Stimulated activated memory B cell treated with anti-CD40 and anti-IgM and Interleukin-4, amounts not matched to agents 10 μg/mL and 1 μg/mL and 100 μg/mL, for 72 hours (primary cell): ENCODE measurements around the gene PRSS48.
"Not testable (repeated sequence)": the region's sequence is repeated elsewhere in the genome, so short reads cannot be mapped to it uniquely, and the experiment has no call there.

ENCODE experiments used
- ATAC-seq: fragments of 150-1000 bp; cut with Tn5 transposase; 2 replicates; pipeline ENCODE4 v1.10.0; 2021
- H3K27ac Mint-ChIP-seq: one replicate; pipeline ENCODE4 v1.8.0; 2022; ENCODE audit warnings: mild to moderate bottlenecking, mixed read lengths
- H3K27me3 Mint-ChIP-seq: one replicate; pipeline ENCODE4 v1.8.0; 2022; ENCODE audit warnings: mixed read lengths
- H3K36me3 Mint-ChIP-seq: one replicate; pipeline ENCODE4 v1.8.0; 2022; ENCODE audit warnings: mixed read lengths
- H3K4me1 Mint-ChIP-seq: one replicate; pipeline ENCODE4 v1.8.0; 2022; ENCODE audit warnings: mixed read lengths
- H3K4me3 Mint-ChIP-seq: one replicate; pipeline ENCODE4 v1.8.0; 2022; ENCODE audit warnings: mild to moderate bottlenecking, moderate library complexity, mixed read lengths
- H3K9me3 Mint-ChIP-seq: one replicate; pipeline ENCODE4 v1.8.0; 2022; ENCODE audit warnings: mixed read lengths

The PRSS48 gene

GRCh38 chr4:151276787-151277562, at the start of gene PRSS48:
TSS of gene PRSS48 (plus strand) at chr4:151277161. CDS start at chr4:151277173, 12 bp downstream.
- Mint-ChIP-seq H3K36me3 (no peaks in the 10 kb centered on the region), H3K4me3 (no peak within 1 kb of the TSS), H3K4me1 (no peaks in the 10 kb centered on the region), H3K27me3 (peaks cover 14% of the 10 kb centered on the region), H3K27ac (no peak within 1 kb of the TSS), H3K9me3 (no peaks in the 10 kb centered on the region)
- ATAC-seq, result peak; percentile 22

- Mint-ChIP-seq H3K27me3 (peaks cover 32% of the 10 kb centered on the region), H3K4me3 (no peak overlapping the region), H3K4me1 (no peaks in the 10 kb centered on the region), H3K9me3 (peaks cover 5% of the 10 kb centered on the region), H3K36me3 (no peaks in the 10 kb centered on the region), H3K27ac (no peak overlapping the region)
- ATAC-seq, result no peak
These were observed 49.8 kb upstream of the PRSS48 start for GRCh38 chr4:151227172-151227571.

- no peak overlapping the region for H3K4me3 Mint-ChIP-seq
- no peak for ATAC-seq
- H3K9me3 Mint-ChIP-seq, result peaks cover 5% of the 10 kb centered on the region
- peaks cover 29% of the 10 kb centered on the region for H3K27me3 Mint-ChIP-seq
- no peaks in the 10 kb centered on the region for H3K4me1 Mint-ChIP-seq
- no peak overlapping the region for H3K27ac Mint-ChIP-seq
- H3K36me3 Mint-ChIP-seq, result no peaks in the 10 kb centered on the region
These were observed 49.2 kb upstream of the PRSS48 start for GRCh38 chr4:151227731-151228130.

DNA sequence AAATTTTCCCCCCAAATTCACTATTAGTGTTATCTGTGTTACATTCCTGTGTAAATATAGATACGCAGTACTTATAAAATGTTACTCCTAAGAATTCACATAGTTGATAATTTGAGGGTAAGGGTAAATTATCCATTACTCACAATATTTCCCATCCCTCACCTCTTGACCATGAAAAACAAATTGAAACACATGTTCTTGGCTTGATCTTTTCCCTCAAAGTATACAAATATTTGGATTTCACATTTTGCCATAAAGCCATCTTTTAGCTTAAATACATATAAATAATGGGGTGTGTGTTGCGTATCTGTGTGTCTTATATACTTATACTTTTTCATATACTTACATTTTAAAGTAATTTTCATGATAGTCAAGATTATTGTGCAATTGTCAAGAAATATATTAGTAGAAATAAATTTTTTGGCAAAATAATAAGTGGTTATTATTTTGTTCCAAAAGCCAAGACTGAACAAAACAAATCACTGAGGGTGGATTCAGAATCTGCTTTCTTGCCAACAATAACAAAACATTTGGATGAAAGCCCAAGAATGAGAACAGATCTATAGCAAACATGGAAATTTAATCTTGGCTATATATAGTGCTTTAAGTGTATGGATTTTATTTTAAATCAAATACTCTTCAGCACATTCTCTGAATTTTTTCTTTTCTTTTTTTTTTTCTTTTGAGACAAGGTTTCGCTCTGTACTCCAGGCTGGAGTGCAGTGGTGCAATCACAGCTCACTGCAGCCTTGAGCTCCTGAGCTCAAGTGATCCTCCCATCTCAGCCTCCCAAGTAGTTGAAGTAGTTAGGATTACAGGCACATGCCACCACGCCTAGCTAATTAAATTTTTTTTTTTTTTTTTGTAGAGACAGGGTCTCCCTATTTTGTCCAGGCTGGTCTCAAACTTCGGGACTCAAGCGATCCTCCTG, 48.5 kb upstream of the PRSS48 start:
- Mint-ChIP-seq H3K36me3 (no peaks in the 10 kb centered on the region), H3K4me1 (no peaks in the 10 kb centered on the region), H3K27ac (no peak overlapping the region), H3K9me3 (peaks cover 5% of the 10 kb centered on the region), H3K4me3 (no peak overlapping the region), H3K27me3 (peaks cover 22% of the 10 kb centered on the region)
- no peak for ATAC-seq

GRCh38 chr4:151231915-151232595, 44.9 kb upstream of the PRSS48 start:
- H3K27me3 Mint-ChIP-seq, result peaks cover 10% of the 10 kb centered on the region
- no peak for ATAC-seq
- no peak overlapping the region for H3K4me3 Mint-ChIP-seq
- H3K36me3 Mint-ChIP-seq, result no peaks in the 10 kb centered on the region
- no peak overlapping the region for H3K27ac Mint-ChIP-seq
- no peaks in the 10 kb centered on the region for H3K4me1 Mint-ChIP-seq
- peaks cover 5% of the 10 kb centered on the region for H3K9me3 Mint-ChIP-seq

DNA sequence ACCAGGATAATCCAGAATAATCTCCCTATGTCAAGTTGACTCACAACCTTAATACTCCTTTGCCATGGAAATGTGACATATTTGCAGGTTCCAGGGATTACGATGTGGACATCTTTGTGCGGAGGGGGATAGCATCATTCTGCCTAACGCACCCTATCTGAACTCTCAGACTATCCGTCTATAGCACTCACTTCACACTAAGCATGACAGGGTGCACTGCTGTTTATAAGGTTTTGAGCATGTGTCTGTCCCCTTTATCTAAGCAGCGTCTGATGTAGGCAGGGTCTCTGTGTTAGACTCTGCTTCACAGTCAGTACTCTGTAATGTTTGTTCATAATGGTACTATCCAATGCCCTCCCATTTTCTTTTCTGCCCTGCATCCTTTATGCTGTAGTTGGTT, 43.4 kb upstream of the PRSS48 start:
- Mint-ChIP-seq H3K27me3 (peaks cover 10% of the 10 kb centered on the region), H3K9me3 (peaks cover 5% of the 10 kb centered on the region), H3K27ac (no peak overlapping the region), H3K4me1 (no peaks in the 10 kb centered on the region), H3K4me3 (no peak overlapping the region), H3K36me3 (no peaks in the 10 kb centered on the region)
- no peak for ATAC-seq

GRCh38 chr4:151235373-151235772, 41.6 kb upstream of the PRSS48 start:
- peaks cover 10% of the 10 kb centered on the region for H3K27me3 Mint-ChIP-seq
- not testable (repeated sequence) for H3K36me3 Mint-ChIP-seq, H3K27ac Mint-ChIP-seq, ATAC-seq, H3K4me3 Mint-ChIP-seq, H3K9me3 Mint-ChIP-seq, H3K4me1 Mint-ChIP-seq

DNA sequence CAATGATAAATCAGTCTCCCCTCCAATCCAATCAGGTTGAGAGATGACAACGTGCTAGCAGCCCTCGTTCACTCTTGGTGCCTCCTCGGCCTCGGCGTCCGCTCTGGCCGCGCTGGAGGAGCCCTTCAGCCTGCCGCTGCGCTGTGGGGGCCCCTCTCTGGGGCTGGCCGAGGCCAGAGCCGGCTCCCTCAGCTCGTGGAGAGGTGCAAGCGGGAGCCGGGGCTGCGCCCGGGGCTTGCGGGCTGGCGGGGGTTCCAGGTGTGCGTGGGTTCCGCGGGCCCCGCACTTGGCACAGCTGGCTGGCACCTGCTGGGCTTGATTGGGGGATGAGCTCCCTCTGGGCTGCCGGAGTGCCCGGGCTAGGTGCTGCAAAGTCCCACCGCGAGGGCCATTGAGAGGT, 40.9 kb upstream of the PRSS48 start:
- H3K27me3 Mint-ChIP-seq, result peaks cover 10% of the 10 kb centered on the region
- no peak for ATAC-seq
- no peak overlapping the region for H3K27ac Mint-ChIP-seq
- no peaks in the 10 kb centered on the region for H3K4me1 Mint-ChIP-seq
- no peak overlapping the region for H3K4me3 Mint-ChIP-seq
- H3K9me3 Mint-ChIP-seq, result no peaks in the 10 kb centered on the region
- H3K36me3 Mint-ChIP-seq, result no peaks in the 10 kb centered on the region

DNA sequence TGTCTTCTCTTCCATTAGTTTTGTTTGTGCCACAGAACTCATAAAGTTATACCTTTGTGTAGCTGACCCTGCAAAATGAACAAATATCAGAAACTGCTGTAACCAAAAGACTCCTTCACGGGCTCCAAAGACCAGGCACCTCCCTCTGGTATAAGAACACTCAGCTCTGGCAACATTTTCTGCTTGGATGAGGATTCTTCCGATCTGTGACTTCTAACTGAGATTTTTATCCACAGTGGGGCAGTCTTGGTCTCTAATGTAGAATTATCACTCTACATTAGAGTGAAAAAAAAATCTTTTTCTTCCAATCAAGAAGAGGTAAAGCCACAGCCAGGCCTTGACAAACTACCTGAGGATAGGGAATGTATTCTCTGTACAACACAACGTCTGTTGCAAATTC, 38.5 kb upstream of the PRSS48 start:
- Mint-ChIP-seq H3K9me3 (no peaks in the 10 kb centered on the region), H3K27me3 (peaks cover 10% of the 10 kb centered on the region), H3K27ac (no peak overlapping the region), H3K4me3 (no peak overlapping the region), H3K36me3 (no peaks in the 10 kb centered on the region), H3K4me1 (no peaks in the 10 kb centered on the region)
- no peak for ATAC-seq

GRCh38 chr4:151239608-151240007, 37.4 kb upstream of the PRSS48 start:
- Mint-ChIP-seq H3K9me3 (no peaks in the 10 kb centered on the region), H3K27ac (no peak overlapping the region), H3K27me3 (peaks cover 10% of the 10 kb centered on the region), H3K4me1 (no peaks in the 10 kb centered on the region), H3K36me3 (no peaks in the 10 kb centered on the region), H3K4me3 (no peak overlapping the region)
- ATAC-seq, result no peak

DNA sequence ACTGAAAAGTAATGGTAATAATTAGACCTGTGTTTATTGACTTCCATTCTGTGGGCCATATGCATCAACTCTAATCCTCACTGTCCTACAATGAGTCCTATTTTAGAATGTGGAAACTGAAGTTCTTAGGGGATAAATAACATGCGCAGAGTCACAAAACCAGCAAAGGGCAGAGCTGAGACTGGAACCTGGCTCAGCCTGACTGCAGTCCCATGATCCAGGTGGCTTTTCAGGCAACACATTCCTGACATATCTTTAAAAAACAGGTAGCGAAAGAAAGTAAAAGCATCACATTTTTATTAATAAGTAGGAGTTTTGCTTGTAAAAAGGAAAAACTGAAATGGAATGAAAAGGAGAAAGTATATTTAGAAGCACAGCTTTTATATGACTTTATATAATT, 34.7 kb upstream of the PRSS48 start:
- Mint-ChIP-seq H3K27me3 (peaks cover 10% of the 10 kb centered on the region), H3K36me3 (no peaks in the 10 kb centered on the region), H3K4me3 (no peak overlapping the region), H3K27ac (no peak overlapping the region), H3K9me3 (no peaks in the 10 kb centered on the region), H3K4me1 (no peaks in the 10 kb centered on the region)
- ATAC-seq, result no peak

- Mint-ChIP-seq H3K4me3 (no peak overlapping the region), H3K4me1 (no peaks in the 10 kb centered on the region), H3K27ac (no peak overlapping the region), H3K9me3 (no peaks in the 10 kb centered on the region), H3K27me3 (no peaks in the 10 kb centered on the region), H3K36me3 (no peaks in the 10 kb centered on the region)
- ATAC-seq, result no peak
These were observed 30.2 kb upstream of the PRSS48 start for GRCh38 chr4:151246742-151247141.

- Mint-ChIP-seq H3K4me1 (no peaks in the 10 kb centered on the region), H3K4me3 (no peak overlapping the region), H3K27ac (no peak overlapping the region), H3K36me3 (no peaks in the 10 kb centered on the region), H3K27me3 (no peaks in the 10 kb centered on the region), H3K9me3 (no peaks in the 10 kb centered on the region)
- ATAC-seq, result no peak
These were observed 29.6 kb upstream of the PRSS48 start for GRCh38 chr4:151247395-151247794.

DNA sequence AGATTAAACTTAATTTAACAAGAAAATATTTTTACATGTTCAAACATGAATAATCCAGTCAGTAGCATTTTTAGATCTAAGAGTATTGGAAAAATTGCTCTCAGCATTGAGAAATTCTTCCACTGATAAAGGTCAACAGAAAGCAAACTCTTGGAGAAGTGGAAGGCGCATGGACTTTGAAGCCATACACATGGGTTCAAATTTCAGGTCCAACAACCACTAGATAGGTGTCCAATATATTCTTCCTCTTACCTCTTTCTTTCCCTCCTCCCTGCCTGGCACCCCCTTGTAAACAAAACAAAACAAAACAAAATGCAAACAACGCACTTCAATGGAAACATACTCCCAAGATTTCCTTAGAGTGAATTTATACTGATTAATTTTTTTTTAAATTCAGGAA, 28.4 kb upstream of the PRSS48 start:
- Mint-ChIP-seq H3K9me3 (no peaks in the 10 kb centered on the region), H3K27me3 (no peaks in the 10 kb centered on the region), H3K4me1 (no peaks in the 10 kb centered on the region), H3K27ac (no peak overlapping the region), H3K36me3 (no peaks in the 10 kb centered on the region), H3K4me3 (no peak overlapping the region)
- no peak for ATAC-seq

- H3K4me3 Mint-ChIP-seq, result no peak overlapping the region
- H3K27me3 Mint-ChIP-seq, result no peaks in the 10 kb centered on the region
- no peak for ATAC-seq
- H3K9me3 Mint-ChIP-seq, result no peaks in the 10 kb centered on the region
- H3K4me1 Mint-ChIP-seq, result no peaks in the 10 kb centered on the region
- H3K36me3 Mint-ChIP-seq, result no peaks in the 10 kb centered on the region
- no peak overlapping the region for H3K27ac Mint-ChIP-seq
These were observed 26.3 kb upstream of the PRSS48 start for GRCh38 chr4:151250706-151251105.
